Thoracic aorta (tissue), 2 donors: Measurements from ENCODE around the gene CYP3A7. TPM values are rescaled to one million over a fixed set of nuclear protein-coding genes. Genes with fewer than 3 reads are reported as not detected.
"Not testable (repeated sequence)": the region's sequence is repeated elsewhere in the genome, so short reads cannot be mapped to it uniquely, and the experiment has no call there.

ENCODE experiments used
- ATAC-seq: fragments of 150-250 bp; one replicate; pipeline ENCODE4 v1.8.0; 2017; ENCODE audit warnings: low read depth; ENCODE audit not compliant: insufficient number of reproducible peaks, low FRiP score
- DNase-seq: peaks from one replicate; pipeline ENCODE4 v3.0.0-alpha.2; 2020; ENCODE audit warnings: low spot score
- H3K27ac ChIP-seq, 2 donors: fragments of 200-600 bp; sonication (generic); 1 replicate in 1 of 2; 2 replicates in 1 of 2; pipeline ENCODE4 v1.5.1; 2016; ENCODE audit warnings: mild to moderate bottlenecking in 2 of 2, moderate library complexity in 2 of 2
- H3K27me3 ChIP-seq: fragments of 200-600 bp; sonication (generic); replicated peaks from 2 replicates; pipeline ENCODE4 v1.6.0; 2016; ENCODE audit warnings: mild to moderate bottlenecking; ENCODE audit not compliant: insufficient read depth
- H3K36me3 ChIP-seq: fragments of 200-600 bp; sonication (generic); one replicate; pipeline ENCODE4 v1.5.1; 2016
- H3K4me1 ChIP-seq, 2 donors: fragments of 200-600 bp; sonication (generic); 1 replicate in 1 of 2; 2 replicates in 1 of 2; pipeline versions ENCODE4 v1.5.1 to v1.6.0; 2016; ENCODE audit warnings: low read depth in 2 of 2, mild to moderate bottlenecking in 1 of 2; ENCODE audit not compliant: control insufficient read depth in 1 of 2
- H3K4me3 ChIP-seq: fragments of 200-600 bp; sonication (generic); 2 replicates; pipeline ENCODE4 v1.5.1; 2016; ENCODE audit warnings: mild to moderate bottlenecking
- H3K9me3 ChIP-seq: fragments of 200-600 bp; sonication (generic); 2 replicates; pipeline ENCODE4 v1.5.1; 2016
- total RNA-seq, 2 donors: library from RNA; depleted of rRNA; stranded (reverse); fragments of >200 nt; gene quantifications; one replicate each; pipeline versions ENCODE4 v1.1.0 to v1.2.3, GENCODE V29; 2016
- TF ChIP-seq, protein P1 (sequence below): fragments of 200-600 bp; sonication (generic); IDR thresholded peaks from one replicate; pipeline ENCODE4 v1.5.1; 2019; ENCODE audit warnings: antibody characterized with exemption

Gene CYP3A7
- total RNA-seq, 2 donors from 2014 or later, result not detected

DNA sequence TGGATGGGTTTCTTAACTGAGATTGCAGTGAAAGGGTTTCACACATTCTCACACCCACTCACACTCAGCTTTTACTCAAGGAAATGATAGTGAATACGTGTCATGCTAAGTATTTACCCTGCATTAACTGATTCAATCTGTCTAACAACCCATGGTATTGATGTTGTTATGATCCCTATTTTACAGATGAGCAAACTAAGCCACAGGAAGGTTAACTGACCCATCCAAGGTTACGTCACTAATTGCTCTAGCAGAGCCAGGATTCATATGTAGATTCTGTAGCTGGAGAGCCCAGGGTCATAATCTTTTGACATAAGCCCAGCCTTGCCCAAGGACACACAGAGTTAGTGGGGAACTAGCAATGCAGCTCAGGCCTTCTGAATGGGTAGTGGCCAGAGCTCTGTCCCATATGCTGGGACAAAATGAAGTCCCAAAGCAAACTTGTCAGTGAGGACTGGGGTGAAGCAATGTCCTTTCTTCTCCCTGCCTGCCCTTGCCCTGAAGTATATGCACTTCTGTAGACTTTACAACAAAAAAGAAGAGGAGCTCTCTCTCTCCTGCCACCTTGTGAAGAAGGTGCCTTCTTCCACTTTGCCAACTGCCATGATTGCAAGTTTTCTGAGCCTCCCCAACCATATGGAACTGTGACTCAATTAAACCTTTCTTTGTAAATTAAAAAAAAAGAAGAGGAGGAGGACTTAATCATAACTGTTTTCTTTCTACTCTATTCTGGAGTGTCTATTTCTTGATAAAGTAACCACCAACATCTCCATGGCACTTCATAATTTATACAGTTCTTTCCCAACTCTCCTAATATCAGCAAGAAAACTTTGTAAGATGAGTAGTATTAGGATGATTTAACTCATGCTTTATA, 4.9 kb upstream of the CYP3A7 start:
- ATAC-seq, result no peak
- DNase-seq, result no peak

DNA sequence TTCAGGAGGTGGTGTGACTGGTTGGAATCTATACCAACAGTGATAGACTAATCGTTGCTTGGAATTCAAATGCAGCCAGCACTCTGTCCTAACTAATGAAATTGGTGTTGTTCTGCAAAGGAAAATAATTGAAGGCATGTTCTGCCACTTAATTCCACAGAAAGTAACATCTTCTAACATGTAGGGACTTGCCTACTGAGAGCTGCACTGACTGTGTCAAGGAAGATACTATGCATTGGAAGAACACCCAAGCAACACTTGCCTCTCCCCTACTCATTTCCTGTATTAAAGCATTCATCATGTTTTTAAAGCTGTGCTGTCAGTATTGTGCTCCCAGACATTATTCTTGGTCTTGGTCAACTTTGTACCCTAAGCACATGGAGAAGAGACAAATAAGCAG, 2.7 kb upstream of the CYP3A7 start:
- no peak for DNase-seq
- Histone ChIP-seq H3K4me1 (no peaks in the 10 kb centered on the region), H3K27me3 (no peaks in the 10 kb centered on the region), H3K36me3 (no peaks in the 10 kb centered on the region), H3K27ac (no peak overlapping the region), H3K4me3 (no peak overlapping the region), H3K9me3 (no peaks in the 10 kb centered on the region)
- no peak for ATAC-seq
- TF ChIP-seq, protein P1, sequence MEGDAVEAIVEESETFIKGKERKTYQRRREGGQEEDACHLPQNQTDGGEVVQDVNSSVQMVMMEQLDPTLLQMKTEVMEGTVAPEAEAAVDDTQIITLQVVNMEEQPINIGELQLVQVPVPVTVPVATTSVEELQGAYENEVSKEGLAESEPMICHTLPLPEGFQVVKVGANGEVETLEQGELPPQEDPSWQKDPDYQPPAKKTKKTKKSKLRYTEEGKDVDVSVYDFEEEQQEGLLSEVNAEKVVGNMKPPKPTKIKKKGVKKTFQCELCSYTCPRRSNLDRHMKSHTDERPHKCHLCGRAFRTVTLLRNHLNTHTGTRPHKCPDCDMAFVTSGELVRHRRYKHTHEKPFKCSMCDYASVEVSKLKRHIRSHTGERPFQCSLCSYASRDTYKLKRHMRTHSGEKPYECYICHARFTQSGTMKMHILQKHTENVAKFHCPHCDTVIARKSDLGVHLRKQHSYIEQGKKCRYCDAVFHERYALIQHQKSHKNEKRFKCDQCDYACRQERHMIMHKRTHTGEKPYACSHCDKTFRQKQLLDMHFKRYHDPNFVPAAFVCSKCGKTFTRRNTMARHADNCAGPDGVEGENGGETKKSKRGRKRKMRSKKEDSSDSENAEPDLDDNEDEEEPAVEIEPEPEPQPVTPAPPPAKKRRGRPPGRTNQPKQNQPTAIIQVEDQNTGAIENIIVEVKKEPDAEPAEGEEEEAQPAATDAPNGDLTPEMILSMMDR, result no peak

More for the DNA sequence above, 4.9 kb upstream of the CYP3A7 start:
- Histone ChIP-seq H3K4me1 (no peaks in the 10 kb centered on the region), H3K36me3 (no peaks in the 10 kb centered on the region), H3K27ac (no peak overlapping the region), H3K4me3 (no peak overlapping the region), H3K27me3 (no peaks in the 10 kb centered on the region), H3K9me3 (no peaks in the 10 kb centered on the region)
- TF ChIP-seq, protein P1, result no peak

DNA sequence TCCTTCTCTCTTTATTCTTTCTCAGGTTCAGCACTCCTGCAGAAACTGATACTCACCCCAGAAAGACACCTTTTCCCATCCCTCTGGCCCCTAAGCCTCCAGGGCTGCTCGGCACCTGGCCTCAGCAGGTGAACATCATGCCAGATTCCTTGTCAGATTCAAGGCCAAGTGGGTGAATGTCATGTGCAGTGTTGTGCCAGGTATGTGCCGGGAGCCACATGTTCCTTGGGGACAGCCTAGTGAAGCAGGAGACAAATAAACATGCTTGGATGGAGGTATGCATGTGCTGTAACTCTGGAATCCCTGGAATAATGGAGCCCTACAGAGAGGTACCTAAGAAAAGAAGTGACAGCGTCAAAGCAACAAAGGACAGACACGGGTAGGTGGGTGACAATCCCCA, 1.7 kb upstream of the CYP3A7 start:
- H3K36me3 ChIP-seq, DNase-seq, H3K9me3 ChIP-seq, H3K4me3 ChIP-seq, H3K27me3 ChIP-seq, H3K27ac ChIP-seq, ATAC-seq, H3K4me1 ChIP-seq: not testable (repeated sequence)

DNA sequence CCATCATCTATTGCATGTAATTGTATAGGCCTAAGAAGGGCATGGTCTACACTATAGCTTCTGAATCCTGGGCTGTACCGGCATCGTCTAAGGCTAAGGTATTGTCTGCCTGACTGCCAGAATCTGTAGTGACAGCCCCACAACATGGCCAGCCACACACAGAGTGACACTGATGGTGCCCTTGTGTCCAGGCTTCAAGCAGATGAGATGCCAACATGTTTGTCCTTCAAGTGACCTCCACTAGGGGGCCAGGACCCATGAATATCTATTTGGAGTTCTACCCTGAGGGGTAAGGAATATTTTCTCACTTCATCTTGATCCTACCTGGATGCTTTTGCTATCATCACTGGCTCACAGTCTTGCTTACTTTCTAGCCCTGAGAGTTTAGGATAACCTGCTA, 1.5 kb downstream of the CYP3A7 start:
- H3K27ac ChIP-seq, result no peak overlapping the region
- ATAC-seq, result no peak
- H3K9me3 ChIP-seq, result no peaks in the 10 kb centered on the region

DNA sequence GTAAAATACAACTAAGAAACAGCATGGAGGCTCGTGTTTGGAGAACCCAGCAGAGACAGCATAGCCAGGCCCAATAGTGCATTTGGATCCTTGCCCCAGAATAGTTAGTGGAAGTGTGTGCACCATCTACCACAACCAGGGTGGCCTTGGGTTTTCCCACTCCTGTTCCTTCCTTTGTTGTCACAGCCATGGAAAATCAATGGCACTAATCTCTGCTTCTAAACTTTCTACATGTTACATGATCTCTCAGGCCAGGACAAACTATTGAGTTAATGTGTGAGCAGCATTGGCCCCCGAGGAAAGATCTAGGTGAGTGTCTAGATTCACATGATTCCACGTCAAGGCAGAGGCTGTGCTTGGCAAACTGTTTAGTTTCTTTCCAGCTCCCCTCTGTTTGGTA, 2.0 kb downstream of the CYP3A7 start:
- Histone ChIP-seq H3K27me3 (no peaks in the 10 kb centered on the region), H3K4me1 (no peaks in the 10 kb centered on the region), H3K36me3 (no peaks in the 10 kb centered on the region), H3K27ac (no peak overlapping the region), H3K4me3 (no peak overlapping the region), H3K9me3 (no peaks in the 10 kb centered on the region)
- no peak for ATAC-seq
- TF ChIP-seq, protein P1, result no peak
- no peak for DNase-seq

More for the DNA sequence above, 1.5 kb downstream of the CYP3A7 start:
- no peaks in the 10 kb centered on the region for H3K27me3 ChIP-seq
- DNase-seq, result no peak
- TF ChIP-seq, protein P1, result peak; percentile 15
- H3K4me1 ChIP-seq, result no peaks in the 10 kb centered on the region
- no peak overlapping the region for H3K4me3 ChIP-seq
- no peaks in the 10 kb centered on the region for H3K36me3 ChIP-seq
